Measurements from ENCODE around the gene PELI2.

- TF ChIP-seq PATZ1 (CRISPR knock-in tag; IDR thresholded peaks at IDR 0.05; ENCODE audit: borderline replicate concordance) (no peak), SNAI2 (CRISPR knock-in tag; IDR thresholded peaks at IDR 0.05) (no peak), CSDC2 (CRISPR knock-in tag; IDR thresholded peaks at IDR 0.05) (no peak), TCF4 (CRISPR knock-in tag; IDR thresholded peaks at IDR 0.05; ENCODE audit: borderline replicate concordance) (no peak), ISL1 (CRISPR knock-in tag; IDR thresholded peaks at IDR 0.05) (no peak), OSR1 (CRISPR knock-in tag; IDR thresholded peaks at IDR 0.05) (no peak), TSHZ2 (CRISPR knock-in tag; IDR thresholded peaks at IDR 0.05) (no peak), ZFP30 (CRISPR knock-in tag; IDR thresholded peaks at IDR 0.05) (no peak), TOX (CRISPR knock-in tag; IDR thresholded peaks at IDR 0.05; ENCODE audit: borderline replicate concordance) (no peak)
Measured at GRCh38 chr14:56349960-56350359, 231.7 kb downstream of the PELI2 start.

Measured in SK-N-SH treated with all-trans-retinoic acid at 6 μM for 48 hours (cell line).